GM18870 (cell line): ENCODE measurements around the gene LANCL3.
A peak's percentile ranks its signal among the peaks of the same experiment; 100 is the strongest.
"Not testable (repeated sequence)": the region's sequence is repeated elsewhere in the genome, so short reads cannot be mapped to it uniquely, and the experiment has no call there.

Experiments used
- ATAC-seq: cut with Tn5 transposase; IDR thresholded peaks from one replicate; pipeline ENCODE4 v1.9.1; 2021; ENCODE audit warnings: moderate library complexity; ENCODE audit not compliant: unreplicated experiment

LANCL3 gene

GRCh38 chrX:37571426-37572107 is at the start of gene LANCL3:
Gene LANCL3 (plus strand): TSS chrX:37571661. CDS start chrX:37571871, 210 bp downstream.
- not testable (repeated sequence) for ATAC-seq

DNA sequence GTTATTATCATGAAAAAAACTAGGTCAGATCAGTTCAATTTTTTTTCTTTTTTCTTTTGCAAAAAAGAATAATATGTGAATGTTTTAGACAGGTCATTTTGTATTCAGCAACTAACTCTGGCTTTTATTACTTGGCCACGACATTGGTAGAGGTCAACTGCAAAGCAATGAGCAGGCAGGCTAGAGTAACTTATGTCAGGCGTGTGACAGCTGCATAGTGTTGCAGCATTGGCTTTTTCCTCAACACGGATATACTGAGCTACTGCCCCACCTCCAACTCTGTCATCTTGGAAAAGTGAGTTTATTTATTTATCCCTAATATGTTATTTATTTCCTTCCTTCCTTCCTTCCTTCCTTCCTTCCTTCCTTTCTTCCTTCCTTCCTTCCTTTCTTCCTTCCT is 47.8 kb upstream of the LANCL3 start:
- ATAC-seq: not testable (repeated sequence)

DNA sequence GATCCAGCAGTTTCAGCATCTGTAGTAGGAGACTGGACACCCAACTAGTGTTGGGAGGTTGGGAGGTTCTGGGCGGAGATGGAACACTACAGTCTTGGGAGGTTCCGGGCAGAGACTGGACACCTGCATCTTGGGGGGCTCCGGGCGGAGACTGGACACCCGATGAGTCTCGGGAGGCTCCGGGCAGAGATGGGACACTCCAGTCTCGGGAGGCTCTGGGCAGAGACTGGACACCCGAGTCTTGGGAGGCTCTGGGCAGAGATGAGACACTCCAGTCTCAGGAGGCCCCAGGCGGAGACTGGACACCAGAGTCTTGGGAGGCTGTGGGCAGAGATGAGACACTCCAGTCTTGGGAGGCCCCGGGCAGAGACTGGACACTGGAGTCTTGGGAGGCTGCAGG is 29.5 kb upstream of the LANCL3 start:
- no peak for ATAC-seq

DNA sequence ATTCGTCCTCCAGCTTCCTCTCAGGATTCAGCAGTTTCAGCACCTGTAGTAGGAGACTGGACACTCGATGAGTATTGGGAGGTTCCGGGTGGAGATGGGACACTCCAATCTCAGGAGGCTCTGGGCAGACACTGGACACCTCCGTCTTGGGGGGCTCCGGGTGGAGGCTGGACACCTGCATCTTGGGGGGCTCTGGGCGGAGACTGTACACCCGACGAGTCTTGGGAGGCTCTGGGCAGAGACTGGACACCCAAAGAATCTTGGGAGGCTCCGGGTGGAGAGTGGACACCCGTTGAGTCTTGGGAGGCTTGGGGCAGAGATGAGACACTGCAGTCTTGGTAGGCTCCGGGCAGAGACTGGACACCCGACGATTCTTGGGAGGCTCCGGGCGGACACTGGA is 28.7 kb upstream of the LANCL3 start:
- ATAC-seq: no peak

GRCh38 chrX:37543324-37543723 is 28.1 kb upstream of the LANCL3 start:
- ATAC-seq: no peak

GRCh38 chrX:37544531-37544930 is 26.9 kb upstream of the LANCL3 start:
- ATAC-seq: not testable (repeated sequence)

DNA sequence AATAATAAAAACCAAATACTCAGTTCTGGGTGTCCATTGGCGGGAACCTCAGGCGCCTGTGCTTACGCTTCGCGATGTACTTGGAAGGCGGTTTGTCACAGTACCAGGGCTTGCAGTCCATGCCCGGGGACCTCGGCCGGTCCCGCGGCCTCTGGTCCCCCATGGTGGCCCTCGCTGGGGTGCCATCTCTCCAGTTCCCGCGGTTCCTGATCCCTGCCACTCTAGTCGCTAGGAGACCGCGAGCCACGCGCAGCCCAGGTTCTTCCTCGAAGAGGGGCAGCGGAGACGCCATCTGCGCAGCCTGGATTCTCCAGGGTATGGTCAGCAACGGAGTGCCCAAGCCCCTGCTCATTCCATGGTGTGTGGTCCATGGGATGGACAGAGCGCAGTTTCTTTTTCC is 26.4 kb upstream of the LANCL3 start:
- ATAC-seq: no peak

DNA sequence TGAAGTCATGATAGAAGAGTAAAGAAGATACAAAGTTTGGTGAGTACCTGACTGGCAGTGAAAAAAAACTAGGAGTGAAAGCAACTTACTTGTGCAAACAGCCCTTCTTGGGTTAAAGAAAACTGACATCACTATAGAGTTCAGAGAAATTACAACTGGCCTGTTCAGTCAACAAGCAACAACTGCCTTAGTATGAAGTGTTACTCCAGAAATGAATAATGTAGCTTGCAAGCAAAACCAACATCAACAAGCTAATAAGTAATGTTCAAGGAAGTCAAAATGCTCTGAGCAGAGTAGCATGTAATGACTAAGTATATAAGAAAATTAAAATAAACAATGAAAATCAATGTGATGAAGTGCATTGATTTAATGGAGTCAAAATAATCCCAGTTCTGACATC is 21.8 kb upstream of the LANCL3 start:
- not testable (repeated sequence) for ATAC-seq

GRCh38 chrX:37553476-37553875 is 18.0 kb upstream of the LANCL3 start:
- no peak for ATAC-seq

DNA sequence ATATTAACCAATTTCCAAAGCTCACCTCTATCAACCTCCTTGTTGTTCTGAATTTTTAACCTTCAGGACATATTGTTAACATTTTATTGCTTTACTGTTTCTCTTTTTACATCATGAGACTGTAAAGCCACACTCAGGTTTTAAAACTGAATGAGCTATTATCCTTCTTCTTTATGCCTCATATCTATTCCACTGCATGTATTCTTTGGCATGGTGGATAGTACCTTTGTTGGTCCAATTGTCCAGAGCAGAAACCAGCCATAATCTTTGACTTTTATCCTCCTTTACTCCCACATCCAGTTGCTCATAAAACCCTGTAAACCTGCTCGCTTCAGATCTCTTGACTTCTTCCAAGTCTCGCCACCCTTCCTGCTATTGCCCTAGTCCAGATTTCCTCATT is 6.2 kb upstream of the LANCL3 start:
- not testable (repeated sequence) for ATAC-seq

DNA sequence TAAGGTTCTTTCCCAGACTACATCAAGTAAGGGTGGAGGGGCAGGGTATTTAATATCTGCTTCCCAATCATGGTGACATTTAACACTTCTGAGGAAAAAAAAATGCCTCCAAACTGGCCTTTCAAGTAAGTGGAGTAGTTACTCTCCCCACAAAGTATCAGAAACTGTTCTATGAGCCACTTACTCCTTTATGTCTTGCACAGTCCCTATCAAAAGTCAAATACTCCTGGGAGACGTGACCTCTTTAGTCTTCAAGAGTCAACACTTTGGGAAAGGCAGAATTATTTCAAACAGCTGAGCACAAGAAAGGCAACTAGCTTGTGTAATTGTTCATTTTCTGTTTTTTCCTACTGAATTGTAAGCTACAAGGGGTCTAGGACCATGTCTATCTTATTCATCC is 1.1 kb upstream of the LANCL3 start:
- not testable (repeated sequence) for ATAC-seq

DNA sequence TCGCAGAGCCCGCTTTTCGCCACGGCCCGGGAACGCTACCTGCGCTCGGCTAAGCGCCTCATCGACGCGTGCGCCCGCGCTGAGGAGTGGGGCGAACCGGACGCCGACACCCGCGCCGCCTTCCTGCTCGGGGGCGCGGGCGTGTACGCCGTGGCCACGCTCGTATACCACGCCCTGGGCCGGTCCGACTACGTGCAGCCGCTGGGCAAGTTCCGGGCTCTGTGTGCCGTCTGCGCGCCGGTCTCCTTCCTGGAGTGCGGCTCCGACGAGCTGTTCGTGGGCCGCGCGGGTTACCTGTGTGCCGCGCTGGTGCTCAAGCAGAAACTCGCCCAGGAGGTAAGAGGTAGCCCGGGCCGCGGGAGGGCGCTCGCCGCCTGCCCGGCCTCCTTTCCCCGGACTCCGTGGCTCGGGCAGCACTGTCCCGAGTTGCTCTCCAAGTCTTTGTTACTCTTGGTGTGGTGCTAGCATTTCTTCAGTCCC is 687 bp downstream of the LANCL3 start:
- ATAC-seq: not testable (repeated sequence)

GRCh38 chrX:37573121-37573520 is 1.7 kb downstream of the LANCL3 start:
- ATAC-seq: not testable (repeated sequence)

DNA sequence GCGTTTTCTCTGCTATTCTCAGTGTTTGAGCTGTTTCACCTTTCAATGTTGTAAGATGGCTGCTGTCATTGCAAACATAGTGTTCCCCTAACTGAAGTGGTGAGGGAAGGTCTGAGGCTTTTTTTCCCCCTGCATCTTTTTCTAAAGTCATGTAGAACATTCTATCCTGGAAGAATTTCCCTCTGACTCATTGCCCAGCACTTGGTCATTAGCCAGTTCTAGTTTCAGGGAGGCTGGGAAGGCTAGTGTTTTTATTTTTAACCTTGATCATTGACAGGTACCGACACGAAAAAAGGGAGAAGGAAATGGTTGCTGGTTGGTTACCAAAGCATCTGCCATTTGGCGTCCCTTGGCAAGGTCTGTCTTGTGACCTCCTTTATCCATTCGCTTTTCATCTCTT is 6.6 kb downstream of the LANCL3 start:
- no peak for ATAC-seq

DNA sequence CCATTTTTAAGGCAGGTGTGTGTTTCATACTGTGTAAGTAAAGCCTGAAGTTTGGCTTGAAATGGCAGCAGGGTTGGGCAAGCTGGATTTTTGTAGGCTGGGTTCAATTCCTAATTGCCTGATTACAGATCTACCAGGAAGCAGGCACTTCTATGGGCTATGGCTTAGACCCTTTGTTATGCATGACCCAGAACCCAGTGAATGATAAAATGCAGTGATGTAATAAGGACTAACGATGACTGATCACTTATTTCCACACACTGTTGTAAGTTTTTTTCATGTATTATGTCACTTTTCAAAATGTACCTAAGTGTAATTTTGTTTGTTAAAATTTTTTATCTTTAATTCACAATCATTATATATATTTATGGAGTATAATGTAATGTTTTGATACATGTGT is 8.6 kb downstream of the LANCL3 start:
- no peak for ATAC-seq

DNA sequence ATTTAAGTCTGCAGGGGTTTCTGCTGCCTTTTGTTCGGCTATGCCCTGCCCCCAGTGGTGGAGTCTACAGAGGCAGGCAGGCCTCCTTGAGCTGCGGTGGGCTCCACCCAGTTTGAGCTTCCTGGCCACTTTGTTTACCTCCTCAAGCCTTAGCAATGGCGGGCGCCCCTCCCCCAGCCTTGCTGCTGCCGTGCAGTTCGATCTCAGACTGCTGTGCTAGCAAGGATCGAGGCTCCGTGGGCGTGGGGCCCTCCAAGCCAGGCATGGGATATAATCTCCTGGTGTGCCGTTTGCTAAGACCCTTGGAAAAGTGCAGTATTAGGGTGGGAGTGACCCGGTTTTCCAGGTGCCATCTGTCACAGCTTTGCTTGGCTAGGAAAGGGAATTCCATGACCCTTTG is 15.9 kb downstream of the LANCL3 start:
- ATAC-seq: not testable (repeated sequence)

DNA sequence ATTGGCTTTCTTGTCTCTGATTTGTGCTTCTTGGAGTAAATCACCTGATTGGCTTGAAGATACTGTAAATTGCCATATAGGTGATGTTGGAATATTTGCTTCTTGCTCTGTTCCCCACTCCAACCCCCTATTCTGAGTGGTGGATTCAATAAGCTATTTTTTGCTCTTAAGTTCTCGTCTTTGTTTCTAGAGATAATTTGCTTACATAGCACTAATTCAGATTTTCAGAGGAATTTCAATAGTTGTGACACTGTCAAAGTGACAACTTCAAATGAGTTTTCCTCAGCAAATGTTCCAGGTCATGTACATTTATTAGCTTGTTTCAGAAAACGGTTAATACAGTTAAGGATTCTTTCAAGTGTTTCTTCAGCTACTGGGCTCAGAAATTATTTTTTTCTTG is 18.6 kb downstream of the LANCL3 start:
- no peak for ATAC-seq

- ATAC-seq: no peak
These were observed 23.4 kb downstream of the LANCL3 start for GRCh38 chrX:37594755-37595382.

- ATAC-seq: no peak
These were observed 28.3 kb downstream of the LANCL3 start for GRCh38 chrX:37599729-37600128.

GRCh38 chrX:37603938-37604409 is 32.5 kb downstream of the LANCL3 start:
- peak; percentile 53 for ATAC-seq

- no peak for ATAC-seq
These were observed 35.8 kb downstream of the LANCL3 start for GRCh38 chrX:37607243-37607642.

- no peak for ATAC-seq
These were observed 36.7 kb downstream of the LANCL3 start for GRCh38 chrX:37608156-37608555.
